Thyroid gland (tissue), 4 donors: ENCODE results near the gene PCAT6.

ENCODE experiments used
- CTCF ChIP-seq, 6 experiments: fragments of 200-600 bp in 3 of 6; fragments of 450-650 bp in 3 of 6; sonication (generic) in 3 of 6; IDR thresholded peaks; one replicate each; pipeline ENCODE4 v1.5.1; 2016 to 2019; ENCODE audit warnings: antibody characterized with exemption in 6 of 6, mild to moderate bottlenecking in 2 of 6, inconsistent platforms in 1 of 6, moderate library complexity in 1 of 6
- POLR2A ChIP-seq, 2 donors: fragments of 450-650 bp; IDR thresholded peaks; one replicate each; pipeline ENCODE4 v1.6.1; 2017; ENCODE audit warnings: antibody characterized with exemption in 2 of 2, mild to moderate bottlenecking in 2 of 2, moderate library complexity in 1 of 2

GRCh38 chr1:202843081-202843480, 32.3 kb downstream of the PCAT6 start:
- TF ChIP-seq CTCF (IDR thresholded peaks at IDR 0.05), result no peak
- TF ChIP-seq POLR2A (IDR thresholded peaks at IDR 0.05), result no peak
